CD4-positive, alpha-beta T cell (primary cell): ENCODE data around the gene TEX48. TPM values are rescaled to one million over a fixed set of nuclear protein-coding genes. Genes with fewer than 3 reads are reported as not detected.

ENCODE experiments used
- ATAC-seq: fragments of 200-7000 bp; cut with Tn5 transposase; one replicate; pipeline ENCODE4 v1.10.0; 2022; ENCODE audit warnings: mild to moderate bottlenecking; ENCODE audit not compliant: poor library complexity
- CTCF ChIA-PET: fragments of 350-600 bp; sonication (Branson Sonifier 250); formaldehyde crosslinking; loops from one replicate; lab custom pipeline; 2021; ENCODE audit warnings: antibody characterized with exemption, inconsistent platforms; lab: Charles Lee
- POLR2A ChIA-PET: fragments of 350-600 bp; sonication (Branson Sonifier 250); formaldehyde crosslinking; loops from one replicate; lab custom pipeline; 2021; ENCODE audit warnings: antibody characterized with exemption, inconsistent platforms; lab: Charles Lee
- DNase-seq, 14 experiments: peaks; one replicate each; pipeline ENCODE4 v3.0.0-alpha.2; 2013 to 2020; ENCODE audit warnings: mixed read lengths in 2 of 14
- H3K27ac ChIP-seq, 2 donors: one replicate each; pipeline versions ENCODE4 v1.5.1 to v1.7.0; 2013; ENCODE audit warnings: low read length in 2 of 2, low read depth in 1 of 2, mild to moderate bottlenecking in 1 of 2
- H3K27me3 ChIP-seq, 2 experiments: 1 replicate in 1 of 2; 2 replicates in 1 of 2; pipeline versions ENCODE4 v1.6.1 to v1.7.0; 2013; ENCODE audit warnings: low read length in 2 of 2, control low read depth in 1 of 2, mild to moderate bottlenecking in 1 of 2, moderate library complexity in 1 of 2; ENCODE audit not compliant: insufficient read depth in 2 of 2, control insufficient read depth in 1 of 2
- H3K36me3 ChIP-seq: one replicate; pipeline ENCODE4 v1.6.1; 2013; ENCODE audit warnings: low read length, control low read depth; ENCODE audit not compliant: insufficient read depth
- H3K4me1 ChIP-seq: one replicate; pipeline ENCODE4 v1.6.1; 2013; ENCODE audit warnings: low read length, control low read depth; ENCODE audit not compliant: insufficient read depth
- H3K4me3 ChIP-seq: one replicate; pipeline ENCODE4 v1.5.1; 2013; ENCODE audit warnings: mild to moderate bottlenecking, low read length, moderate library complexity
- H3K9me3 ChIP-seq, 2 experiments: 1 replicate in 1 of 2; 2 replicates in 1 of 2; pipeline versions ENCODE4 v1.6.1 to v1.7.0; 2013; ENCODE audit warnings: low read length in 2 of 2, mild to moderate bottlenecking in 2 of 2, control low read depth in 1 of 2, moderate library complexity in 1 of 2; ENCODE audit not compliant: control insufficient read depth in 1 of 2, insufficient read depth in 1 of 2
- H3K27ac Mint-ChIP-seq: one replicate; pipeline ENCODE4 v1.8.0; 2020; ENCODE audit warnings: mixed read lengths
- H3K27me3 Mint-ChIP-seq: one replicate; pipeline ENCODE4 v1.8.0; 2021; ENCODE audit warnings: mixed read lengths
- H3K36me3 Mint-ChIP-seq: one replicate; pipeline ENCODE4 v1.8.0; 2021; ENCODE audit warnings: low read depth, mixed read lengths
- H3K4me1 Mint-ChIP-seq: one replicate; pipeline ENCODE4 v1.8.0; 2021; ENCODE audit warnings: low read depth, mixed read lengths
- H3K4me3 Mint-ChIP-seq: one replicate; pipeline ENCODE4 v1.8.0; 2020; ENCODE audit warnings: mild to moderate bottlenecking, mixed read lengths
- H3K9me3 Mint-ChIP-seq: one replicate; pipeline ENCODE4 v1.8.0; 2020; ENCODE audit warnings: mixed read lengths
- intact Hi-C, 2 experiments: fragments of 100-400 bp; cut with DNase I in 1 of 2; cut with micrococcal nuclease in 1 of 2; formaldehyde crosslinking; loops; one replicate each; pipeline versions ENCODE4 v1.15.1 to v1.9.0; 2023 to 2025; cut with DNase I, micrococcal nuclease
- total RNA-seq, 174 experiments: library from RNA in 2 of 174; stranded (reverse) in 2 of 174; gene quantifications; one replicate each; pipeline ENCODE4 v1.2.3 and lab custom pipeline; 2021 to 2026
- TF ChIP-seq, protein P1 (sequence below): fragments of 200-600 bp; IDR thresholded peaks from one replicate; pipeline ENCODE4 v1.8.0; 2022; ENCODE audit warnings: antibody characterized with exemption, mild to moderate bottlenecking

Gene TEX48
- total RNA-seq, 2 experiments from 2014 or later, result not detected

DNA sequence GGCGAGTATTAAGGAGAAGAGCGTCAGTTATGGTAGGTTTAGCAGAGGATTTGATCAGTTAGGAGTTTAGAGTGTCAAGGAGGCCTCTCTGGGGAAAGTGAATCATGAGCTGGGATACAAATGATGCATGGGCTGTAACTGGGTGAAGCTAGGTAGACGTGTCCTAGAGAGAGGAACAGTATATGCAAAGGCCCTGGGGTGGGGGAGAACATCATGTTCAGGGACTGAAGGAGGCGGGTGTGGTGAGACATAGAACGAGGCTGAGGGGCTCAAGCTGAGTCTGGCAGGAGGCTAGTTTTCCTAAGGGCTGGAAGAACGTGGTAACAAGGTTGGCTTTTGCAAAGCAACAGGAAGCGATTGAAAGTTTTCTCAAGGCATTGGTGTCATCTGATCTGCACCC lies 60.4 kb downstream of the TEX48 start:
- H3K4me3 ChIP-seq, result no peak overlapping the region
- Mint-ChIP-seq H3K4me3 (no peak overlapping the region), H3K27ac (no peak overlapping the region), H3K4me1 (peaks cover 27% of the 10 kb centered on the region), H3K9me3 (no peaks in the 10 kb centered on the region), H3K36me3 (peaks cover 73% of the 10 kb centered on the region), H3K27me3 (no peaks in the 10 kb centered on the region)
- H3K27me3 ChIP-seq, result no peaks in the 10 kb centered on the region
- ChIA-PET POLR2A (no interaction called here), CTCF (interaction anchor here (0.6 kb wide), 1 partner anchor 902 kb away, joined by 3 read pairs; no protein-coding TSS in a partner anchor)
- H3K27ac ChIP-seq, result no peak overlapping the region
- H3K36me3 ChIP-seq, result peaks cover 29% of the 10 kb centered on the region
- H3K9me3 ChIP-seq, result no peaks in the 10 kb centered on the region
- TF ChIP-seq, protein P1, sequence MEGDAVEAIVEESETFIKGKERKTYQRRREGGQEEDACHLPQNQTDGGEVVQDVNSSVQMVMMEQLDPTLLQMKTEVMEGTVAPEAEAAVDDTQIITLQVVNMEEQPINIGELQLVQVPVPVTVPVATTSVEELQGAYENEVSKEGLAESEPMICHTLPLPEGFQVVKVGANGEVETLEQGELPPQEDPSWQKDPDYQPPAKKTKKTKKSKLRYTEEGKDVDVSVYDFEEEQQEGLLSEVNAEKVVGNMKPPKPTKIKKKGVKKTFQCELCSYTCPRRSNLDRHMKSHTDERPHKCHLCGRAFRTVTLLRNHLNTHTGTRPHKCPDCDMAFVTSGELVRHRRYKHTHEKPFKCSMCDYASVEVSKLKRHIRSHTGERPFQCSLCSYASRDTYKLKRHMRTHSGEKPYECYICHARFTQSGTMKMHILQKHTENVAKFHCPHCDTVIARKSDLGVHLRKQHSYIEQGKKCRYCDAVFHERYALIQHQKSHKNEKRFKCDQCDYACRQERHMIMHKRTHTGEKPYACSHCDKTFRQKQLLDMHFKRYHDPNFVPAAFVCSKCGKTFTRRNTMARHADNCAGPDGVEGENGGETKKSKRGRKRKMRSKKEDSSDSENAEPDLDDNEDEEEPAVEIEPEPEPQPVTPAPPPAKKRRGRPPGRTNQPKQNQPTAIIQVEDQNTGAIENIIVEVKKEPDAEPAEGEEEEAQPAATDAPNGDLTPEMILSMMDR, result no peak
- peaks cover 11% of the 10 kb centered on the region for H3K4me1 ChIP-seq
- intact Hi-C loops, result no loop called here
- DNase-seq (no peak), ATAC-seq (no peak)

DNA sequence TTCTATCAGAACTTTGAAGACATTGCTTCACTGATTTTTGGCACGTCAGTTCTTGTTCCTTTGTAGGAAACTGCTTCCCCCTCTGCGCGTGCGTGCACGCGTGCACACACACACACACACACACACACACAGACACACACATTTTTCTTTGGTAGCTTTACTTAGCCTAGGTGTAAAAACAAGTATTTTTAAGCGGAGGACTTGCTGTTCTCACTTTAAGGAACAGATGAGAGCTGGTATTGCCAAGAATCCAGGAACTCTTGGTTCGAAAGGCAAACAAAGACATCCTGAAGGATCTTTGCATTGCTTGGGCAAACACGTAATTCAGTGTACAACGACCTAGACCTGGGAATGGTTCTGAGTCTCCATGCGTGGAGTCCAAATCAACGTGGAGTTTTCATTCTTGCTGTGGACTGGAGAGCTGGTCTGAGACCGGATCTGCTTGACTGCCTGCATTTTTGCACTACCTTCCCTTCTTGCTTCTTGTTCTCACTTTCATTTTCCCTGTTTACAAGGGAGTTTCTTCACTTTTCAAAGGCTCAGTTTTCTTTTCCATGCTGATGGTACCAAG lies 62.7 kb downstream of the TEX48 start:
- Mint-ChIP-seq H3K9me3 (no peaks in the 10 kb centered on the region), H3K27ac (peak overlapping the region; percentile 84), H3K27me3 (no peaks in the 10 kb centered on the region), H3K36me3 (peaks cover 61% of the 10 kb centered on the region), H3K4me1 (peaks cover 38% of the 10 kb centered on the region), H3K4me3 (peak overlapping the region; percentile 90)
- peak; percentile 39 for ATAC-seq
- POLR2A ChIA-PET, result interaction anchor here (0.8 to 2.0 kb wide), 4 partner anchors 8 to 234 kb away, joined by 3 to 12 read pairs (median 6); partner anchors contain the start of genes ATP6V1G1 and TMEM268
- TF ChIP-seq, protein P1, result no peak
- H3K9me3 ChIP-seq, result no peaks in the 10 kb centered on the region
- peak overlapping the region; percentile 36 for H3K4me3 ChIP-seq
- DNase-seq, result peak in 7 of 14 experiments; percentile 10 to 56 (median 28)
- H3K27me3 ChIP-seq, result no peaks in the 10 kb centered on the region
- CTCF ChIA-PET, result interaction anchor here (2.4 kb wide), 1 partner anchor 27 kb away, joined by 11 read pairs; no protein-coding TSS in a partner anchor
- intact Hi-C loops, result loop anchor here in 1 of 2 experiments (10.0 kb wide), 1 partner anchor 1204 kb away; the partner anchor contains the start of genes C9orf43 and POLE3
- peaks cover 25% of the 10 kb centered on the region for H3K36me3 ChIP-seq
- H3K27ac ChIP-seq, result peak overlapping the region in 1 of 2 donors; percentile 13
- H3K4me1 ChIP-seq, result peaks cover 17% of the 10 kb centered on the region

DNA sequence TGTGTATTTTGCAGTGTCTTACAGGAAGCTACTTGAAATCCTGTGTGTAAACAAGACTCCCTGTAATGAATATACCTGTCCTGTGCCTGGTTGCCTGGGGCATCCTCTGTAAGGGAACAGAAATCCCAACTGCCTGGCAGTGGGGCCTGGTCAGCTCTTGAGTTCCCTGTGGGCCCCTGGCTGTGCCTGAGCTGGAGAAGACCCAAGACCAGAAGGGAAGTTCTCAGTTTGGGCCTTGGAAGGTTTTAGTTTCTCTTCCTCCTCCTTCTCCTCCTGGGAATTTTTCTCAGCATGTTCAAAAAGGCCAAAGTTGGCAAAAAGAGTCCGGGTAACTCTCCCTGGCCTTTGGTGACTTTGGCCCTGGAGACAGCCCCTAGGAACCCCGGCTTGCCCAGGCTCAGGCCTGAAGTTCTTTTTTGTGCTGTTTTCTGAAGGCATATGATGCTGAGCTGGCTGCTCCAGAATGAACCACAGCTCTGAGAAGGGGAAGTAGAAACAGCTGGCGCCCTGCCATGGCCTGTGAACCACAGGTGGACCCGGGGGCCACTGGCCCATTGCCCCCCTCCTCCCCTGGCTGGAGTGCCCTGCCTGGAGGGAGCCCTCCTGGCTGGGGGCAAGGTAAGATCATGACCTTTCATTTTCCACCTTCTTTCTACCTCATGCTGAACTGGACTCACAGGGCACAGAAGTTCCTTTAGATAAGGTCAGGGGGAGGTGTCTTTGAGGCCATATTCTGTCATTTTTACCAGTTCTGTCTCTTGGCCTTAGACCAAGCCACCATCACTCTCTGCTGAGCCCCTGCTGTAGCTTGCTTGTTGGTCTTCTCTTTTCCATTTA lies 65.1 kb downstream of the TEX48 start:
- intact Hi-C loops, result loop anchor here in 1 of 2 experiments (10.0 kb wide), 1 partner anchor 1202 kb away; the partner anchor contains the start of genes C9orf43 and POLE3
- Mint-ChIP-seq H3K27me3 (no peaks in the 10 kb centered on the region), H3K36me3 (peaks cover 40% of the 10 kb centered on the region), H3K4me1 (peaks cover 59% of the 10 kb centered on the region), H3K9me3 (no peaks in the 10 kb centered on the region), H3K4me3 (peak overlapping the region; percentile 66), H3K27ac (peak overlapping the region; percentile 85)
- ATAC-seq (peak; percentile 28), DNase-seq (peak in 9 of 14 experiments; percentile 5 to 65 (median 21))
- CTCF ChIA-PET, result interaction anchor here (1.8 to 1.9 kb wide), 2 partner anchors 25 to 36 kb away, joined by 6 to 7 read pairs; no protein-coding TSS in a partner anchor
- H3K27ac ChIP-seq, result peak overlapping the region; percentile 23 to 54
- H3K27me3 ChIP-seq, result no peaks in the 10 kb centered on the region
- TF ChIP-seq, protein P1, result no peak
- H3K4me1 ChIP-seq, result peaks cover 40% of the 10 kb centered on the region
- no peak overlapping the region for H3K4me3 ChIP-seq
- H3K36me3 ChIP-seq, result peaks cover 17% of the 10 kb centered on the region
- POLR2A ChIA-PET, result interaction anchor here (0.6 to 8.0 kb wide), 4 partner anchors 17 to 58 kb away, joined by 3 to 113 read pairs (median 10); partner anchors contain the start of gene ATP6V1G1
- no peaks in the 10 kb centered on the region for H3K9me3 ChIP-seq

Other genes with a start within 250 kb of the TEX48 start
- gene WHRN, start 176.7 kb downstream of the TEX48 start, total RNA-seq, result 10 to 100 TPM; 19.9 to 20.5 TPM
- gene ATP6V1G1, start 94.4 kb downstream of the TEX48 start, total RNA-seq, result 100 to 1,000 TPM; 144 to 148 TPM
- 1 to 10 TPM; 8.1 to 9.8 TPM for gene TMEM268, start 70.9 kb downstream of the TEX48 start, total RNA-seq
- gene TEX53, start 24.4 kb downstream of the TEX48 start, total RNA-seq, result not detected
- gene TNFSF15, start 123.8 kb upstream of the TEX48 start, total RNA-seq, result not detected
- 10 to 100 TPM; 70.9 to 71.6 TPM for gene TNFSF8, start 248.4 kb upstream of the TEX48 start, total RNA-seq